ENCODE results near the gene DENND5A. TPM values are rescaled to one million over a fixed set of nuclear protein-coding genes. Genes with fewer than 3 reads are reported as not detected.

Gene DENND5A
- total RNA-seq, 2 donors from 2014 or later, result 75.8 to 96.7 TPM

DNA sequence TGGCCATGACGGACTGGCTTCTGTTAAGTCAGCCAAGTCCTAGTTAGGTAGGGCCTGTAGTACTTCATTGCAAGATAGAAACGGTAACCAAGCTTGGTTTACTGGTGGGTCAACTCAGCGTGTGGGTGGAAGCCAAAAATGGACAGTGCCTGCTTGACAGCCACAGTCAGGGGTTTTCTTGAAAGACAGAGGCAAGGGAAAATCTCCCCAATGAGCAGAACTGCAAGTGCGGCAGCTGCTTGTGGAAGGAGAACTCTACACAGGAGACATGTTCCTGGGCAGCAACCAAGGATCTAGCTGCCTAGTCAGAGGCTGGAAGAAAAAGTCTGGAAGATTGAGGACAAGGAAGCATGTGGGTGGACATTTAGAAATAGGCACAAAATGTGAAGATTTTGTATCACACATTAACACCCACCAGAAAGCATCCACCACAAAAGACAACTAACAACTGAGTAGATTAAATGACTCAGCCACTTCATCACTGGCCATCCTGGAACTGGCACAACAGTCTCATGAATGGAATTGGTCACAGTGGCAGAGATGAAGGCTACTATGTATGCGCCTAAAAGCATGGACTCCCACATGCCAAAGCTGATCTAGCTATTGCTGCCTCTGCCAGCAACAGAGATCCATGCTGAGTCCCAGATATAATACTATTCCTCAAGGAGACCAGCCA, 132.8 kb downstream of the DENND5A start:
- no peak overlapping the region for H3K27ac ChIP-seq
- H3K4me3 ChIP-seq, result no peak overlapping the region
- H3K9me3 ChIP-seq, result no peaks in the 10 kb centered on the region
- DNase-seq (ENCODE audit: low spot score), result no peak
- peaks cover 0 to 2% of the 10 kb centered on the region in 2 donors for H3K4me1 ChIP-seq
- TF ChIP-seq, protein P1, sequence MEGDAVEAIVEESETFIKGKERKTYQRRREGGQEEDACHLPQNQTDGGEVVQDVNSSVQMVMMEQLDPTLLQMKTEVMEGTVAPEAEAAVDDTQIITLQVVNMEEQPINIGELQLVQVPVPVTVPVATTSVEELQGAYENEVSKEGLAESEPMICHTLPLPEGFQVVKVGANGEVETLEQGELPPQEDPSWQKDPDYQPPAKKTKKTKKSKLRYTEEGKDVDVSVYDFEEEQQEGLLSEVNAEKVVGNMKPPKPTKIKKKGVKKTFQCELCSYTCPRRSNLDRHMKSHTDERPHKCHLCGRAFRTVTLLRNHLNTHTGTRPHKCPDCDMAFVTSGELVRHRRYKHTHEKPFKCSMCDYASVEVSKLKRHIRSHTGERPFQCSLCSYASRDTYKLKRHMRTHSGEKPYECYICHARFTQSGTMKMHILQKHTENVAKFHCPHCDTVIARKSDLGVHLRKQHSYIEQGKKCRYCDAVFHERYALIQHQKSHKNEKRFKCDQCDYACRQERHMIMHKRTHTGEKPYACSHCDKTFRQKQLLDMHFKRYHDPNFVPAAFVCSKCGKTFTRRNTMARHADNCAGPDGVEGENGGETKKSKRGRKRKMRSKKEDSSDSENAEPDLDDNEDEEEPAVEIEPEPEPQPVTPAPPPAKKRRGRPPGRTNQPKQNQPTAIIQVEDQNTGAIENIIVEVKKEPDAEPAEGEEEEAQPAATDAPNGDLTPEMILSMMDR (IDR thresholded peaks at IDR 0.05), result no peak
- no peaks in the 10 kb centered on the region for H3K27me3 ChIP-seq
- peaks cover 1% of the 10 kb centered on the region for H3K36me3 ChIP-seq

DNA sequence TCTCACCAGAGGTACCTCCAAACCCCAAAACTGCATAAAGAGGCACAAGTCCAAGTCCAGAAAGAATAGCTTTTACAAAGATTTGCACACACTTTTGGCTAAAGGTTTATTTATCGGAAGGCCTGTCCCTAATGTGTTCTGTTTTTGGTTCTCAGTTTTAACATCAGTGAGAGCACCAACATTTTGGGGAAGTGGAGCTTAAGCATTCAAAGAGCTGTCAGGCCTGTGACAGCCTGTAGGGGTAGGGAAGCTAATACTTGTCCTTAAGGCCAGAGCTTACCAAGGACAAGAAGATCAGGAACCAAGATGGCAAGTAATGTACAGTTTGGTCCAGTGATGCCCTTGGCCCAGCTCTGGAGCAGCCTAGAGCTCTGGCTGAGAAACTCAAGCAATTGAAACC, 134.9 kb downstream of the DENND5A start:
- no peak overlapping the region for H3K4me3 ChIP-seq
- no peak for DNase-seq (ENCODE audit: low spot score)
- H3K4me1 ChIP-seq, result no peaks in the 10 kb centered on the region
- no peaks in the 10 kb centered on the region for H3K27me3 ChIP-seq
- TF ChIP-seq, protein P1 (IDR thresholded peaks at IDR 0.05), result no peak
- no peak overlapping the region for H3K27ac ChIP-seq
- H3K9me3 ChIP-seq, result no peaks in the 10 kb centered on the region
- H3K36me3 ChIP-seq, result no peaks in the 10 kb centered on the region

DNA sequence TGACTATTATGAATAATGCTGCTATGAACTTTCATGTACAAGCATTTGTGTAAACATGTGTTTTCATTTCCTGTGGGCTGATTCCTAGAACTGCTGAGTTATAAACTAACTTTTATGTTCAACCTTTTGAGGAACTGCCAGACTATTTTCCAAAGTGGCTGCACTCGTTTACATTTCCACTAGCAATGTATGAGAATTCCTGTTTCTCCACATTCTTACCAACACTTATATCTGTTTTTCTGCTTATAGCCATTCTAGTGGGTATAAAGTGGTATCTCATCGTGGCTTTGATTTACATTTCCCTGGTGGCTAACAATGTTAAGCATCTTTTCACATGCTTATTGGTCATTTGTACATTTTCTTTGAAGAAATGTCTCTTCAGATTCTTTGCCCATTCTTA, 138.5 kb downstream of the DENND5A start:
- Histone ChIP-seq H3K9me3 (no peaks in the 10 kb centered on the region), H3K36me3 (no peaks in the 10 kb centered on the region), H3K4me3 (no peak overlapping the region), H3K27ac (no peak overlapping the region), H3K27me3 (no peaks in the 10 kb centered on the region), H3K4me1 (no peaks in the 10 kb centered on the region)
- no peak for DNase-seq (ENCODE audit: low spot score)
- TF ChIP-seq, protein P1 (IDR thresholded peaks at IDR 0.05), result no peak

DNA sequence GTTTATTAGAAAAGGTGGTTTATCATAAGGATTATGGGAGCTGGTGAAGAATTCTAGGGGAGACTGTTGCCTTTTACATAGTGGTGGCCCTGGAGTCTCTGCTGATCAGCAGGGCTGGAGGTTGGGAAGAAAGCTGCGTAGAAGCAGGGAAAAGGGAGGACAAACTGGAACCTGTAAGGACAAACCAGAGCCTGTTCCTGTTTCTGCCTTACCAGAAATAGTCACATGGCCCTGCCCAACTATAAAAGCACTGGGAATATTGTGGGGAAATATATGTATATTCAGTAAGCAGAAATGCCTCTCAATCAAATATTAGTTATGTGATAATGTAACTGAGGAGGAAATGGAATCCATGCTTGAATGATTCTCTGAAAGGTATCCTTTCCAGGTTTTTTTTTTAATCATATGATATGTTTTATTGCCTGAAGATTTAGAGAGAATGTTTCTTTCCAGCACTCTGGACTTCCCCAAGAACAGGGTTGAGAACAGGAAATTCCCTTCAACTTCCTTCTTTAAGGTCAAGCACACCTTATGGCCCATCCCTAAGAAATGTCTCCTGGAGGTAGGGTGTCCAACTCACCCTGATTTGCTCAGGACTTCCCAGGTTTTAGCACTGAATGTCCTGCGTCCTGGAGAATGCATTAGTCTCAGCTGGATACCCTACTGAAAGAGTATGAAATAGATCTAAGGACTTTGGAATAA, 139.8 kb downstream of the DENND5A start:
- Histone ChIP-seq H3K4me3 (no peak overlapping the region), H3K27ac (no peak overlapping the region), H3K36me3 (no peaks in the 10 kb centered on the region), H3K4me1 (no peaks in the 10 kb centered on the region), H3K27me3 (no peaks in the 10 kb centered on the region), H3K9me3 (no peaks in the 10 kb centered on the region)
- TF ChIP-seq, protein P1 (IDR thresholded peaks at IDR 0.05), result no peak
- no peak for DNase-seq (ENCODE audit: low spot score)

DNA sequence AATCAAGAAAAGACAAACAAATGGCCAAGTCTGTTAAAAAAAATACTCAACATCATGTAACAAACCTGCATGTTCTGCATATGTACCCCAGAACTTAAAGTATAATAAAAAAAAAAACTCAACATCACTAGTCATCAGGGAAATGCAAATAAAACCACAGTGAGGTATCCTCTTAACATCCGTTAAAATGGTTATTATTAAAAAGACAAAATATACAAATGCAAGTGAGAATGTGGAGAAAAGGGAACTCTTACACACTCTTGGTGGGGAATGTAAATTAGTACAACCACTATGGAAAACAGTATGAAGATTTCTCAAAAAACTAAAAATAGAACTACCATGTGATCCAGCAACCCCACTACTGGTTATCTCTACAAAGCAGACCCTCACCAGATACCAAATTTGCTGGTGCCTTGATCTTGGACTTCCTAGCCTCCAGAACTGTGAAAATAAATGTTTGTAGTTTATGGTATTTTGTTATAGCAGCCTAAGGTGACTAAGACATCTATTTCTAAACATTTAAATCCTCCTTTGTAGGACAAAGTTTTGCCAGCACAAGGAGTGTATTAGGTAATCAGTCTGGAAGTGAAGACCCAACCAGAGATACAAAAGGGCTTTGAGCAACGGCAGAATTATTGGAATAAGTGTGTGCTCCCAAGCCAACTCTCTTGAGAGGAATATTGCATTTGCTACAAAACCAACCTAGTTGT, 141.4 kb downstream of the DENND5A start:
- Histone ChIP-seq H3K4me1 (no peaks in the 10 kb centered on the region), H3K27me3 (no peaks in the 10 kb centered on the region), H3K4me3 (no peak overlapping the region), H3K36me3 (no peaks in the 10 kb centered on the region), H3K9me3 (no peaks in the 10 kb centered on the region), H3K27ac (no peak overlapping the region)
- DNase-seq (ENCODE audit: low spot score), result no peak
- TF ChIP-seq, protein P1 (IDR thresholded peaks at IDR 0.05), result no peak

Data from right atrium auricular region (tissue), 2 donors.